Muscle layer of duodenum (tissue), 2 donors: ENCODE measurements around the gene MESD.

Experiments
- H3K27ac ChIP-seq: one replicate; pipeline ENCODE4 v1.7.0; 2013; ENCODE audit warnings: mild to moderate bottlenecking, low read length
- H3K27me3 ChIP-seq: one replicate; pipeline ENCODE4 v1.7.0; 2013; ENCODE audit warnings: low read depth, mild to moderate bottlenecking, control low read depth, low read length
- H3K36me3 ChIP-seq, 2 donors: one replicate each; pipeline ENCODE4 v1.7.0; 2013; ENCODE audit warnings: low read length in 2 of 2, control low read depth in 1 of 2, mild to moderate bottlenecking in 1 of 2; ENCODE audit not compliant: insufficient read depth in 2 of 2, control insufficient read depth in 1 of 2
- H3K4me1 ChIP-seq, 2 donors: one replicate each; pipeline ENCODE4 v1.7.0; 2013; ENCODE audit warnings: low read length in 2 of 2, mild to moderate bottlenecking in 2 of 2, control low read depth in 1 of 2, moderate library complexity in 1 of 2; ENCODE audit not compliant: insufficient read depth in 2 of 2, control insufficient read depth in 1 of 2
- H3K4me3 ChIP-seq, 2 donors: one replicate each; pipeline ENCODE4 v1.7.0; 2013; ENCODE audit warnings: low read length in 2 of 2, low read depth in 1 of 2, mild to moderate bottlenecking in 1 of 2
- H3K9me3 ChIP-seq, 2 donors: one replicate each; pipeline ENCODE4 v1.7.0; 2013; ENCODE audit warnings: low read length in 2 of 2, control low read depth in 1 of 2, mild to moderate bottlenecking in 1 of 2; ENCODE audit not compliant: control insufficient read depth in 1 of 2
- donor health status: healthy.

The MESD gene

DNA sequence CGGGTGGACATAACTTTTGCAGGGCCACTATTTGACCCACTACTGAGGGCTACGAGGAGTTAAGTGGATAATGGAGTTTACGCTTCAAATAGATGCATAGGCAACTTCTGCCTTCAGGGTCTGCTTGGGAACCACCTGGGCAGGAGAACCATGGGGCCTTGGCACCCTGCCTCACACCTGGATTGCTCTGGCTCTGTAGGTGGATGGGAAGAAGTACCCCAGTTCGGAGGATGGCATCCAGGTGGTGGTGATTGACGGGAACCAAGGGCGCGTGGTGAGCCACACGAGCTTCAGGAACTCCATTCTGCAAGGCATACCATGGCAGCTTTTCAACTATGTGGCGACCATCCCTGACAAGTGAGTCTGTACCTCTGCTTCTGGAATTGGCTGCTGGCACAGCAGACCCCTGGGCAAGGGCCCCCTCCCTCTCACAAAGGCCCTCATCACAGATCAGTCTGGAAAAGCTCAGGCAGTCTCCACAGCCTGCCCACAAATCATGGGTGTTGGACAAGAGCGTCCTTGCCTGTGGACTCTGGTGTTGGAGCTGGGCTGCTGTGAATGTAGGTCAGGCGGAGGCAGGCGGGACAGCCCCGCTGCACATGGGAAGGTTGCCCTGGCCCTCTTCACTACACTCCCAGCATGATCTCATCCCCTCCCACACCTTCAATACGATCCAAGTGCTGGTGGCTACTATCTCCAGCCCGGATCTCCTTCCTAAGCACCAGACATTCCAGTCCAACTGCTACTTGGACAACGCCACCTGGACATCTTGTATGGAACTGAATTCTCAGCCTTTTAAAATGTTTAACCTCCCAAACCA lies 46.7 kb downstream of the MESD start:
- no peak overlapping the region for H3K27ac ChIP-seq
- H3K27me3 ChIP-seq, result no peaks in the 10 kb centered on the region
- no peaks in the 10 kb centered on the region for H3K9me3 ChIP-seq
- H3K4me3 ChIP-seq, result no peak overlapping the region
- H3K36me3 ChIP-seq, result peaks cover 22 to 47% of the 10 kb centered on the region in 2 donors
- peaks cover 0 to 27% of the 10 kb centered on the region in 2 donors for H3K4me1 ChIP-seq

DNA sequence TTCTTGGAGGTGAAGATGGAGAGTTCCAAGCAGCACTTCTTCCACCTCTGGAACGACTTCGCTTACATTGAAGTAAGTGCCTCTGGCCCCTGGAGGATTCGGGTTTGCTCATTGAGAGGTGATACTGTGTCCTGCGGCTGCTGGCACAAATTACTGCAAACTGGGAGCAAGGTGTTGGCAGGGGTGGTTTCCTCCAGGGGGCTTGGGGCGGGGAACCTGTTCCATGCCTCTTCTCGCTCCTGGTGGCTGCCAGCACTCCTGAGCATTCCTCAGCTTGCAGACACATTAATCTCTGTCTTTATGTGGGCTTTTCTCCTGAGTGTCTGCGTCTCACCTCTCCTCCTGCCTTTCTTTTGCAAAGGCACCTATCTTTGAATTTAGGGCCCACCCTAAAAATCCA lies 47.4 kb downstream of the MESD start:
- no peaks in the 10 kb centered on the region for H3K9me3 ChIP-seq
- H3K27me3 ChIP-seq, result no peaks in the 10 kb centered on the region
- H3K4me1 ChIP-seq, result peaks cover 0 to 27% of the 10 kb centered on the region in 2 donors
- no peak overlapping the region for H3K27ac ChIP-seq
- peaks cover 19 to 40% of the 10 kb centered on the region in 2 donors for H3K36me3 ChIP-seq
- H3K4me3 ChIP-seq, result no peak overlapping the region

DNA sequence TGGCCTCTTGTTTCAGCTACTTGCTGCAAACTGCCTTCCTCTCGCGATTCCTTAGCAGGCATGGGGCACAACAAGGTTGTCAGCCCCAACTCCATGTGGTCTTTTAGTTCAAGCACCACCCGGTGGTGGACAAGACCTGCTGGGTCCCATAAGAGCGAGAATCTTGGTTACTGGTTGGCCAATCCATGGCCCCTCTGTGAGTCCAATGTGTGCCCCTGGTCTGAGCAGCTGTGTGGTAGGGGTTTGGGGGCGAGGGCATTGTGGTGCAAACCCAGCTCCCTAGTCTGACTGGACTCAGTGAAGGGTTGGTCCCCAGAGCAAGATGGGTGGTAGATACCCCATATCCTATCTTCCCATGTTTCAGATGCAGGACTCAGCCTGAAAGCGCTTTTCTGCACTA lies 48.8 kb downstream of the MESD start:
- no peaks in the 10 kb centered on the region for H3K9me3 ChIP-seq
- no peak overlapping the region for H3K27ac ChIP-seq
- H3K4me3 ChIP-seq, result no peak overlapping the region
- peaks cover 0 to 31% of the 10 kb centered on the region in 2 donors for H3K4me1 ChIP-seq
- peaks cover 11 to 26% of the 10 kb centered on the region in 2 donors for H3K36me3 ChIP-seq
- H3K27me3 ChIP-seq, result no peaks in the 10 kb centered on the region

DNA sequence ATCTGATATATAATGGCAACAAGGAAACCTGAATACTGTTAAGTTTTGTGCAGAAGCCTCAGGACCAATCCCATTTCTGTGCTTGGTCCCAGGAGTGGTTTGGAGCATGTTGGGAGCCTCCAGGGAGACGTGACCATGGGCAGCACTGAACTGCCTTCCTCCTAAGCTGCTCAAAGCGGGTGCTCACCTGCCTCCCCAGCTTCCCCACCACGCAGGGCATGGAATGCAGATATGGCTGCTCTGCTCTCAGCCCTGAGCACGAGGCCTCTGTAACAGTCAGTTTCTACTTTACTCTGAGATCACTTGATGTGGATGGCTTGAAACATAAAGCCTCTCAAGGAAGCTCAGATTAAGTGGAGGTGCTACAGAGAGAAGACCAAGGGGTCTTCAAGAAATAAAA lies 49.3 kb downstream of the MESD start:
- peaks cover 0 to 31% of the 10 kb centered on the region in 2 donors for H3K4me1 ChIP-seq
- H3K36me3 ChIP-seq, result peaks cover 11 to 21% of the 10 kb centered on the region in 2 donors
- no peak overlapping the region for H3K27ac ChIP-seq
- H3K27me3 ChIP-seq, result no peaks in the 10 kb centered on the region
- H3K9me3 ChIP-seq, result no peaks in the 10 kb centered on the region
- H3K4me3 ChIP-seq, result no peak overlapping the region

DNA sequence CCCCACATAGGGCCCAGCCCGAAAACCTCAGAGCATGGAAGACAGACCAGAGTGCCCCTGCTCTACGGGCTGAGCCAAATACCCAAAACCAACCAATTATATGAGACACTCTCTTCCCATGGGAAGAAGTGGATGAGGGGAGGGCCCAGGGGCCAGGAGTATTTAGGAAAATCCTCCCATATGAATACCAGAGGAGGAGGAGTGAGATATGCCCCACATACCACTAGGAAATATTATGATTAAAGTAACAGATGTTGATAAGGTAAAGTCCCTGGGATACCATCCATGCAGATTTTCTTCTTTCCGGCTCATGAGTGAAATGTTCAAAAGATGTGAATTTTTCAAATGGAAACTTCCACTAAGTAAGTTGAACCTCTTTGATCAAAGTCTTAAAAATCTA lies 50.4 kb downstream of the MESD start:
- Histone ChIP-seq H3K4me3 (no peak overlapping the region), H3K9me3 (no peaks in the 10 kb centered on the region), H3K36me3 (peaks cover 11 to 14% of the 10 kb centered on the region in 2 donors), H3K27me3 (no peaks in the 10 kb centered on the region), H3K27ac (no peak overlapping the region), H3K4me1 (peaks cover 0 to 31% of the 10 kb centered on the region in 2 donors)

DNA sequence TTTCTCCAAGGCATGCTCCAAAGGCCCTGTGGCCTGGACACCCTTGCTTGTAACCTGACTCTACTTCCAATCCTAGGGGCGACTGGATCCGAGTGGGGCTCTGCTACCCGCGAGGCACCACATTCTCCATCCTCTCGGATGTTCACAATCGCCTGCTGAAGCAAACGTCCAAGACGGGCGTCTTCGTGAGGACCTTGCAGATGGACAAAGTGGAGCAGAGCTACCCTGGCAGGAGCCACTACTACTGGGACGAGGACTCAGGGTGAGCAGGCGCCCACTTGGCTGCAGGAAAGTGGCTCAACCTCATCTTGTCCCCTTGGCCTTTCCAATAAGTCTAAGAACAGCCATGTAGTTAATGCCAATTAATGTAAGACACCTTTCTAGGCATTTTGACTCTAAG lies 51.9 kb downstream of the MESD start:
- Histone ChIP-seq H3K4me1 (peaks cover 0 to 26% of the 10 kb centered on the region in 2 donors), H3K36me3 (peaks cover 11% of the 10 kb centered on the region in 2 donors), H3K27ac (no peak overlapping the region), H3K9me3 (no peaks in the 10 kb centered on the region), H3K4me3 (no peak overlapping the region), H3K27me3 (no peaks in the 10 kb centered on the region)

DNA sequence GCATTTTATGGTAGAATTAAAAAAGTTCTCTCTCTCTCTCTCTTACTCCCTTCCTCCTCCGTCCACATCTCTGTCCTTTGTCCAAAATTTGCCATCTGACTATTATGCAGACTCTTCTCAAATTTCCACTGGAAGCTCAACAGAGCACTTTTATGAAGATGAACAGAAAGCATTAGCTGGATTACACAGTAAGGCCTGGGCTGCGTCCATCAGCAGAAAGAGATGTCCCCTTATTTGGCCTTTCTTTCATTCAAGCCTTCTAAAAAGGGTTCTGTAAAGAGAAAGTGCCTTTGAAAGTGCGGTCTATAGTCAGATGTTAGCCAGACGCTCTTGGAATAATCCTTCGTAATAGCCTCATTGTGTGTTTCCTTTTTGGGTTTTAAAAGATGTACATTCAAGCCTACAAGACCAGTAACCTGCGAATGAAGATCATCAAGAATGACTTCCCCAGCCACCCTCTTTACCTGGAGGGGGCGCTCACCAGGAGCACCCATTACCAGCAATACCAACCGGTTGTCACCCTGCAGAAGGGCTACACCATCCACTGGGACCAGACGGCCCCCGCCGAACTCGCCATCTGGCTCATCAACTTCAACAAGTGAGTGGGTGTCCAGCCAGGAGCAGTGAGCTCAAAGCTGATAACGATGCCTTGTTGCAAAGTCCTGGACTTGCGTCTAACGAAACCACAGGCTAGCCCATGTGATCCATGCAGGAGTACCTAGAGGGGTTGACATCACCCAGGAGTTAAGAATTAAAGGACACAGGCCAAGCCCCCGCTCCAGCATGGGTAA lies 53.1 kb downstream of the MESD start:
- no peak overlapping the region for H3K27ac ChIP-seq

DNA sequence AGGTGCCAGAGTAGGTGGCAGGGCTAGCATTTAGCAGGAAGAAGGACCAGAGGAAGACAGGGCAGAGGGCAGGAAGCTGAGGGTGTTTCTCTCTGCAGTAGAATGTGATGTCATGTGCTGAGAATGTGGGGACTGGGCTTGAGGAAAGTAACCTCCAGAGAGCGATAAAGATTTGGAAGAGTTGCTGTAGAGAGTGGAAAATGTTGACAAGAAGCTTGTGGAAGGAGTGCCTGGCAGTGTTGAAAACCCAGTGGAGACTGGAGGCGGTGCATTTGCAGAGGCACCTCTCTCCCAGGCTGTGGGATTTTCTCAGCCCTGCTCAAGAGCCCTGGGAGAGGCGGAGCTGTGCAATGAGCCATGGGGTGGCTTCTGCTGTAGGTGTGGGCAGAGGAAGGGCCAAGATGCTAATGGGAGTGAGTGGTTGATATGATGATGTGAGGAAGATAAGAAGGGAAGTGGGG lies 54.8 kb downstream of the MESD start:
- Histone ChIP-seq H3K4me1 (peaks cover 0 to 17% of the 10 kb centered on the region in 2 donors), H3K4me3 (no peak overlapping the region), H3K36me3 (peaks cover 0 to 4% of the 10 kb centered on the region in 2 donors), H3K27me3 (no peaks in the 10 kb centered on the region), H3K27ac (no peak overlapping the region), H3K9me3 (no peaks in the 10 kb centered on the region)

More for the DNA sequence above, 53.1 kb downstream of the MESD start:
- Histone ChIP-seq H3K36me3 (peaks cover 1 to 11% of the 10 kb centered on the region in 2 donors), H3K4me3 (no peak overlapping the region), H3K4me1 (peaks cover 0 to 25% of the 10 kb centered on the region in 2 donors), H3K9me3 (no peaks in the 10 kb centered on the region), H3K27me3 (no peaks in the 10 kb centered on the region)

DNA sequence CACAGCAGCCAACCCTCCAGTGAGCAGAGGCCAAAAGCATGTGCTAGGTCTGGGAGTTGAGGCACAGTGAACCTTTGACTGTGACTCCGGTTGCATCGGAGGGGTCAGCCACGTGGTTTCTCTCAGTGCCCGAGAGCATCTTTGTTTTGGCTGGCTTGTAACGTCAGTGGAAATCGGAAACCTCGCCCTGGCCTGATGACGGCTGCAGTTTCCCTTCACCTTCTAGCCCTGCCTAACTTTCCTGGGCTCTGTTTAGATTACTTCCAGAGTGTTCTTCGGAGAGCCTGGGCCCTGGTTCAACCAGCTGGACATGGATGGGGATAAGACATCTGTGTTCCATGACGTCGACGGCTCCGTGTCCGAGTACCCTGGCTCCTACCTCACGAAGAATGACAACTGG lies 56.6 kb downstream of the MESD start:
- H3K4me1 ChIP-seq, result peaks cover 0 to 17% of the 10 kb centered on the region in 2 donors

DNA sequence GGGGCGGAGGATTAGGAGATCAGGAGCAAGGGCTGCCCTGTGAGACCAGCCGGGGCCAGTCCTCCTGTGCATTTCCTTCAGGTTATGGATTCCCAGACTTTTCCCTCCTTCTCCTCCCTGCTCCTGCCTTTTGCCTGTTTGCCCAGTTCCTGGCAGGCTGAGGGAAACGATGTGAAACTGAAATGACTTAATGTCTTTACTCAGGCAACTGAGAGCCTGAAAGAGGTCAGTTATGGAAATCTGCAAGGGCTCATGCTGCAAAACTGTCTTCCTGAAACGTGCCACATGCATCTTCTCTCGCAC lies 57.2 kb downstream of the MESD start:
- Histone ChIP-seq H3K4me1 (peaks cover 0 to 17% of the 10 kb centered on the region in 2 donors), H3K27ac (peak overlapping the region; percentile 17), H3K9me3 (no peaks in the 10 kb centered on the region), H3K27me3 (no peaks in the 10 kb centered on the region), H3K4me3 (no peak overlapping the region), H3K36me3 (no peaks in the 10 kb centered on the region)

More for the DNA sequence above, 56.6 kb downstream of the MESD start:
- H3K9me3 ChIP-seq, result no peaks in the 10 kb centered on the region
- no peaks in the 10 kb centered on the region for H3K36me3 ChIP-seq
- H3K27ac ChIP-seq, result peak overlapping the region; percentile 17
- no peak overlapping the region for H3K4me3 ChIP-seq
- no peaks in the 10 kb centered on the region for H3K27me3 ChIP-seq

DNA sequence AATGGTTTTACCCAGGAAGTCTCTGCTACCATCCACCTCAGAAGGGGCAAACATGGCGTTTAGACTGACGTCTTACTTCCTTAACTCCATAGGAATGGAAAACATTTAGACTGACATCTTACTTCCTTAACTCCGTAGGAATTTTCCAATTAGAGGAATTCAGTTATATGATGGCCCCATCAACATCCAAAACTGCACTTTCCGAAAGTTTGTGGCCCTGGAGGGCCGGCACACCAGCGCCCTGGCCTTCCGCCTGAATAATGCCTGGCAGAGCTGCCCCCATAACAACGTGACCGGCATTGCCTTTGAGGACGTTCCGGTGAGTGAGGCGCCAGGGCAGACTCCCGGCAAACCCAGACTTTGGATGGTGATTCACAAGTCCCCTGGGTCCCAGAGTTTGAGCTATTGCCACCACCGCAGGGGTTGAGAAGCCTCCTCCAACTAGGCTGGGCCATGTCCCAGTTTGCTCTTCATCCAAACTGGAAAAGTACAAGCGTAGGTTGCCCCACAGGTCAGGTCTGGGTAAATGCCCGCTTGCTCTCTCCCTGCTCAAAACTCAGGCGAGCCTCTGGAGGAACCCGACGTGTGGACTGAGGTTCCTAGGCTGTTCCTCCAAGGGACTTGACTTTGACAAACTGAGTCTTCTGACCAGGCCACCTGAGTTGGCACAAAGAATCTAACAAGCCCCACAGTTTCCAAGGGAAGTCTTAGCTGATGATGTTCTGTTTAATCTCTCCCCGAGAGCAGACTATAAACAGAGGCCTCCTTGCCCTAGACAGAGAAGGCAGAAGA lies 57.7 kb downstream of the MESD start:
- Histone ChIP-seq H3K27me3 (no peaks in the 10 kb centered on the region), H3K4me3 (no peak overlapping the region), H3K36me3 (no peaks in the 10 kb centered on the region), H3K9me3 (no peaks in the 10 kb centered on the region), H3K27ac (peak overlapping the region; percentile 17), H3K4me1 (peaks cover 0 to 16% of the 10 kb centered on the region in 2 donors)
